ENCODE data around the gene SYVN1. TPM values are rescaled to one million over a fixed set of nuclear protein-coding genes. Genes with fewer than 3 reads are reported as not detected.

SYVN1 gene
- total and polyA plus RNA-seq, 2 experiments from 2014 or later = 16.2 to 16.8 TPM

DNA sequence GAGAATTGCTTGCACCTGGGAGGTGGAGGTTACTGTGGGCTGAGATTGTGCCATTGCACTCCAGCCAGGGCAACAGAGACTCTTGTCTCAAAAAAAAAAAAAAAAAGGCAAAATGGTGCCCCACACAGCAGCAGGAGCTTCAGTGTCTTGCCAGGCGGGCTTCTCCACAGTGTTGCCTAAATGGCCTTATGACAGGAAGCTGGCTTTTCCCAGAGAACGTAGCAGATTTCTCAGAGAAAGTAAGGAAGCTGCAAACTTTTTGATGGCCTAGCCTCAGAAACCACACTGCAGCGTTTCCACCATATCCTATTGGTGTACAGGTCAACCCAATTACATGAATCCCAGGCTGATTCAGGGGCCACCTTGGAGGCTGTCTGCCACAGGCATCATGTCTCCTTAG, 23.0 kb upstream of the SYVN1 start:
- no peak overlapping the region for H3K27ac ChIP-seq
- H3K4me1 ChIP-seq (ENCODE audit: low read depth) = no peaks in the 10 kb centered on the region
- no peaks in the 10 kb centered on the region for H3K36me3 ChIP-seq
- no peaks in the 10 kb centered on the region for H3K27me3 ChIP-seq
- TF ChIP-seq, protein P1, sequence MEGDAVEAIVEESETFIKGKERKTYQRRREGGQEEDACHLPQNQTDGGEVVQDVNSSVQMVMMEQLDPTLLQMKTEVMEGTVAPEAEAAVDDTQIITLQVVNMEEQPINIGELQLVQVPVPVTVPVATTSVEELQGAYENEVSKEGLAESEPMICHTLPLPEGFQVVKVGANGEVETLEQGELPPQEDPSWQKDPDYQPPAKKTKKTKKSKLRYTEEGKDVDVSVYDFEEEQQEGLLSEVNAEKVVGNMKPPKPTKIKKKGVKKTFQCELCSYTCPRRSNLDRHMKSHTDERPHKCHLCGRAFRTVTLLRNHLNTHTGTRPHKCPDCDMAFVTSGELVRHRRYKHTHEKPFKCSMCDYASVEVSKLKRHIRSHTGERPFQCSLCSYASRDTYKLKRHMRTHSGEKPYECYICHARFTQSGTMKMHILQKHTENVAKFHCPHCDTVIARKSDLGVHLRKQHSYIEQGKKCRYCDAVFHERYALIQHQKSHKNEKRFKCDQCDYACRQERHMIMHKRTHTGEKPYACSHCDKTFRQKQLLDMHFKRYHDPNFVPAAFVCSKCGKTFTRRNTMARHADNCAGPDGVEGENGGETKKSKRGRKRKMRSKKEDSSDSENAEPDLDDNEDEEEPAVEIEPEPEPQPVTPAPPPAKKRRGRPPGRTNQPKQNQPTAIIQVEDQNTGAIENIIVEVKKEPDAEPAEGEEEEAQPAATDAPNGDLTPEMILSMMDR (IDR thresholded peaks at IDR 0.05; ENCODE audit: low read depth, low read length) = no peak
- DNase-seq (ENCODE audit: low read depth in 1 of 2, low spot score in 1 of 2) = no peak
- H3K9me3 ChIP-seq (ENCODE audit: low read depth) = no peaks in the 10 kb centered on the region
- no peak overlapping the region for H3K4me3 ChIP-seq

- H3K36me3 ChIP-seq = no peaks in the 10 kb centered on the region
Measured at GRCh38 chr11:65156926-65157325, 22.6 kb upstream of the SYVN1 start.

GRCh38 chr11:65156256-65156655, 21.9 kb upstream of the SYVN1 start:
- Histone ChIP-seq H3K36me3 (no peaks in the 10 kb centered on the region), H3K4me3 (no peak overlapping the region), H3K27me3 (no peaks in the 10 kb centered on the region), H3K9me3 (ENCODE audit: low read depth) (no peaks in the 10 kb centered on the region), H3K4me1 (ENCODE audit: low read depth) (no peaks in the 10 kb centered on the region), H3K27ac (no peak overlapping the region)
- TF ChIP-seq, protein P1 (IDR thresholded peaks at IDR 0.05; ENCODE audit: low read depth, low read length) = no peak
- no peak for DNase-seq (ENCODE audit: low read depth in 1 of 2, low spot score in 1 of 2)

More at GRCh38 chr11:65156926-65157325, 22.6 kb upstream of the SYVN1 start:
- Histone ChIP-seq H3K9me3 (ENCODE audit: low read depth) (no peaks in the 10 kb centered on the region), H3K4me1 (ENCODE audit: low read depth) (no peaks in the 10 kb centered on the region), H3K27ac (no peak overlapping the region), H3K27me3 (no peaks in the 10 kb centered on the region), H3K4me3 (no peak overlapping the region)
- TF ChIP-seq, protein P1 (IDR thresholded peaks at IDR 0.05; ENCODE audit: low read depth, low read length) = no peak
- DNase-seq (ENCODE audit: low read depth in 1 of 2, low spot score in 1 of 2) = no peak

DNA sequence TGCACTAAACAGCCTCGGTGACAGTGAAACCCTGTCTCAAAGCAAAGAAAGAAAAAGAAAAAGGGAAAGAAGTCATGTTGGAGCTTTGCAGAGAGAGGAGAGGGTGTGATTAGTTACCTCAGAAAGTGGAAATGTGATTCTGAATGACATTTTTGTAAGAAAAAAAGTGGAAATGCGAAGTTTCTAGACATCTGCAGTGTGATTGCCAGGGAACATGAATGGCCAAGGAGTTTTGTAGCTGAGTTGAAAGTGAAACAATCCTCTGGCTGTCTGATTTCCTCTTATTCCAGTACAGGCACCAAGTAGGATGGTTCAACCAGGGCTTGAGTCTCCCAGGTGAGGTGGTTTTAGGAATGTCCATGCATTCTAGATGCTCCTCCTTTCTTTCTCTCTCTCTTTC, 17.8 kb upstream of the SYVN1 start:
- TF ChIP-seq, protein P1 (IDR thresholded peaks at IDR 0.05; ENCODE audit: low read depth, low read length) = no peak
- Histone ChIP-seq H3K27me3 (no peaks in the 10 kb centered on the region), H3K9me3 (ENCODE audit: low read depth) (no peaks in the 10 kb centered on the region), H3K4me3 (no peak overlapping the region), H3K27ac (no peak overlapping the region), H3K4me1 (ENCODE audit: low read depth) (no peaks in the 10 kb centered on the region), H3K36me3 (no peaks in the 10 kb centered on the region)
- no peak for DNase-seq (ENCODE audit: low read depth in 1 of 2, low spot score in 1 of 2)

GRCh38 chr11:65151331-65151899, 17.1 kb upstream of the SYVN1 start:
- Histone ChIP-seq H3K4me3 (no peak overlapping the region), H3K36me3 (no peaks in the 10 kb centered on the region), H3K9me3 (ENCODE audit: low read depth) (no peaks in the 10 kb centered on the region), H3K27me3 (no peaks in the 10 kb centered on the region), H3K27ac (no peak overlapping the region), H3K4me1 (ENCODE audit: low read depth) (no peaks in the 10 kb centered on the region)
- TF ChIP-seq, protein P1 (IDR thresholded peaks at IDR 0.05; ENCODE audit: low read depth, low read length) = no peak
- DNase-seq (ENCODE audit: low read depth in 1 of 2, low spot score in 1 of 2) = no peak

Measured in cardiac muscle cell (in vitro differentiated cells and primary cell).